GM19023 (cell line): ENCODE results near the gene CCSER1.

Experiments used
- ATAC-seq: cut with Tn5 transposase; IDR thresholded peaks from one replicate; pipeline ENCODE4 v1.9.1; 2021; ENCODE audit warnings: mild to moderate bottlenecking, moderate library complexity; ENCODE audit not compliant: unreplicated experiment

CCSER1 gene

DNA sequence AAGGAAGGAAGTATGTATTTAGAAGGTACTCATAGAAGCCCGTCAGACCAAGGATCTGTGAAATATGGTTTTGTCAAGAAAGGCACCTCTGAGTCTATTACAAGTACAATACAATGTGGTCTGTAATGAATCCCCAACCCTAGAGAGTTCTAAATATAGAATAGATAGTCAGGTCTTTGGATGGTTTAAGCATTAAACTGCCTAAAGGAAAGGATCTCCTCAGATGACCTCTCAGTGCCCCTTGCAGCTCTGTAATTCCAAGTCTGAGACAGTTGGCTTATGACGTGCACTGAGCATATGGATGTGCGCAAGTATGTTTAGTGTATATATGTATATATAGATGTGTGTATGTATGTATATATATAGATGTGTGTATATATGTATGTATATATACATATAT, 62.0 kb downstream of the CCSER1 start:
- no peak for ATAC-seq

DNA sequence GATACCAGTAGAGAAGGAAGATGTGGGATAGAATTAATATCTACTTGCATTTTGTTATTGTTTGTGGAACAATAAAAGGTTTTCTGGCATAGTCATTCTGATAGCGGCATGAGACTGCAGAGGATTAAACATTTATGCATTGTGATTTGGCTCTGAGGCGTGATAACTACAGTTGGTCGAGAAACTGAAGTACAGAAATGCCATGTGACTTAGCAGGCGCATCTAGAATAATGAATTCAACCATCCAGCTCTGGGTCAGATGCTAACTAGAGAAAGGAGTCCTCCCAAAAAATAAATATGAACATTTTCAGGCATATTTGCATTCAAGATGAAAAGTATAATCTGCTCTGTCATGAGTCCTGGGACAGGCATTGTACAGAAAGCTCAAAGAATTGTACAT, 62.8 kb downstream of the CCSER1 start:
- no peak for ATAC-seq

DNA sequence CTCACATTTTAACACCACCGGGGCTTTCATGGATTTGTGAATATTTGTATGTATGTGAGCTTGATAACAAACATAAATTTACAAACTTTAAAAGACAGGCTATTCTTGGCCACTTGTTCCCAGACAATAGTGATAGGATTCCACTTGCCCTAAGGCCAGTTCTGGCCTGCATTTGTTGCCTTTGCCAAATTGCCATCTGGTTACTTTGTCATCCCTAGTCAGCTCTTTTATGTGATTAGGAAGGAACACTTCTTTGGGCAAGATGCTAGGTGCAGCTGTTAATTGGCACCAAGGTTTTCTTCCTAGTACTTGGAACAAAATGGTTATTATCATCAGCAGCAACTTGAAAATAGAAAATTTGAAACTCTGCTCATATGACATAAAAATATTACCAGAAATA, 63.3 kb downstream of the CCSER1 start:
- ATAC-seq = no peak

DNA sequence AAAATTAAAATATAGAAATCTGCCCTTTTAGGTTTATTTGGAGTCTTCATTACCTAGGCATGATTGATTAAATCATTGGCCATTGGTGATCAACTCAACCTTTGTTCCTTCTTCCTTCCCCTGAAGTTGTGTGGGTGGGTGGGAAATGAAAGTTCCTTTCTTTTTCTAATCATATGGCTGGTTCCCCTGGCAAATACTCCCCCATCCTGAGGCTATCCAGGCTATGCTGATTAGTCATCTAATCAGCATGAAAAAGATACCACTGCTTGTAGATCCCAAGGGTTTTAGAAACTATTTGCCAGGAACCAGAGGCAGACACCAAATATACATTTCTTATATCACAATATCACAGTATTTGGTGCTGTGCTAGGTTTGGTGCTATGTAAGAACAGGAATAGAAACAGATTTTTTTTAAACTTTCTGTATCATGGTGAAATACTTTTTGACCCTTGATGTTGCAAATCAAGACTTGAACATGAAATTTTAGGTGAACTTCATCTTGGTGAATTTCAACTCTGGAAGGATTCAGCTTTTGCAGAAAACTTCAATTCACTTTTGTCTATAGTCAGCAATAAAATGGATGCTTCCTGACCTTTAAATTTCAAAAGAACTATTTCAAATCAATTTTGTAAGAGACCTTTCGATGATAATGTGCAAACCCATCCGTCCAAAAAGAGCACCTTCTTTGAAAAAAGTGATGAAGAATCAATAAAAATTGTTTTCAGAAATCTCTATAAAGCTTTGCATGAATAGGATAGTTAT, 71.1 kb downstream of the CCSER1 start:
- ATAC-seq = no peak

DNA sequence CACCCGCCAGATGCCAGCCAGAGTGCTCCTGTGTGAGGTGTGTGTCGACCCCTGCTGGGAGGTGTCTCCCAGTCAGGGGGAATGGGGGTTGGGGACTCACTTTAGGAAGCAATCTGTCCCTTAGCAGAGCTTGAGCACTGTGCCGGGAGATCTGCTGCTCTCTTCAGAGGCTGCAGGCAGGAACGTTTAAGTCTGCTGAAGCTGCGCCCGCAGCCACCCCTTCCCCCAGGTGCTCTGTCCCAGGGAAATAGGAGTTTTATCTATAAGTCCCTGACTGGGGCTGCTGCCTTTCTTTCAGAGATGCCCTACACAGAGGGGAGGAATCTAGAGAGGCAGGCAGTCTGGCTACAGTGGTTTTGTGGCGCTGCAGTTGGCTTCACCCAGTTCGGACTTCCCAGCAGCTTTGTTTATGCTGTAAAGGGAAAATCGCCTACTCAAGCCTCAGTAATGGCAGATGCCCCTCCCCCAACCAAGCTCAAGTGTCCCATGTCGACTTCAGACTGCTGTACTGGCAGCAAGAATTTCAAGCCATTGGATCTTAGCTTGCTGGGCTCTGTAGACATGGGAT, 80.8 kb downstream of the CCSER1 start:
- ATAC-seq = no peak

DNA sequence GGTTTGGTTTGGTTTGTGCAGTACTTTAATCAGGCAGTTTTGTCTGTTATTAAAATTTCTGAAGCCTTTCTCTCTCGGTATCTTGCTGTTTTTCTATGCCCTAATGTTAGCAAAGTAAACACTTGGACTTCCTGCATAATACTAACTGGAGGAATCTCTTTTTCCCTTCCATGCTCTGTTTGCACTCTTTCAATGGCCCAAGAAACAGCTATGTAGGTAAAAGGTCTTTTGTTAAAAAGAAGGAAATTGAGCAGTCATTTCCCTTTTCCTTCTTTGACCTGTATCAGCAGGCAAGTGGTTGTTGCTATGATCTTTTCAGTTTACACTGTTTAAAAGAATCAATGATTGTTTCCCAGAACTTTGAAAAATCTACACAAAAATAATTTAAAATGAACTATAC, 82.7 kb downstream of the CCSER1 start:
- ATAC-seq = no peak

DNA sequence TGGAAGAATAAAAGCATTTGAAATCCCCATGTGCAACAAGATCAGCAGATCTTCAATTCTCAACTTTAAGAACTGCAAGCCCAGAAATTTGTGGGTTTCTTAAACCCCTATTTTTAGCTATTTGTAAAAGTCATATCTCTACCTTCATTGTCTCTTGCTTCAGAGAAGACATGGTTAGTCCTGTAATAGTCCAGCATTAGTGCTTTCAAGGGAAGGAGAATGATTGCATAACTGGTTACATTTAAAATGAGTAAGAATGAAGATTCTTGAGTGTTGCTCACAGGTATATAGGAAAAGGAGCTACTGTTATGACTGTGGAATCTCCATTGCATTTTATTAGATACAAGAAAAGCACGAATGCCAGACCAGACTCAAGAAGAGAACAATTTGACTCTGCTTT, 84.0 kb downstream of the CCSER1 start:
- no peak for ATAC-seq

DNA sequence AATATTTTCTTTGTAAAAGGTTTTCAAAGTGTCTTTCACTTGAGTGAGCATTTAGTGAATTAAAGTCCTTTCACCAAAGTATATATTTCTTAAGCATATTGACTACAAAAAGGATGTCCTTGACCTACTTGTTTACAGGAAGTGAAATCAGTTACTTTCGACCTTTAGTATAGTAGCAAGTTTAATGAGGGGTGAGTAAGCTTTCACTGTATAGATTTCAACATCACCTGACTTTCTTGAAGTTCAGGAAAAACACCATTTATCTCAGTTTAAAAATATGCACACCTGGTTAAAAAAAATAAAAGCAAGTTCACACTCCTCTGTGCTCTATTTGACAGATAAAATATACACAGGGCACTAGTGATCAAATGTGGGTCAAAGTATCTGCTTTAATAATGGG, 88.1 kb downstream of the CCSER1 start:
- no peak for ATAC-seq

DNA sequence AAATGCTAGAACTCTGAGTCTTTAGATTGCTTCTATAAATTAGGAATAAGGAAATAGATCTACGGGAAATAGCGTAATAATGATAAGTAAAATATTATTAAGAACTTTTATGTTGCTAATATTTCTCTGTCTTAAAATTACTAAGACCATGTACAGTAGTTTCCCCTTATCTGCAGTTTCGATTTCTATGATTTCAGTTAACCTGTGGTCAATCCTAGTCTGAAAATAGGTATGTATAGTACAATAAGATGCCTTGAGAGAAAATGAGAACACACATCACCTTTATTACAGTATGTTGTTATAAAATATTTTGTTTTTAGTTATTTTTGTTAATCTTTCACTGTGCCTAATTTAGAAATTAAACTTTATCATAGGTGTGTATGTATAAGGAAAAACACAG, 92.6 kb downstream of the CCSER1 start:
- ATAC-seq = no peak

DNA sequence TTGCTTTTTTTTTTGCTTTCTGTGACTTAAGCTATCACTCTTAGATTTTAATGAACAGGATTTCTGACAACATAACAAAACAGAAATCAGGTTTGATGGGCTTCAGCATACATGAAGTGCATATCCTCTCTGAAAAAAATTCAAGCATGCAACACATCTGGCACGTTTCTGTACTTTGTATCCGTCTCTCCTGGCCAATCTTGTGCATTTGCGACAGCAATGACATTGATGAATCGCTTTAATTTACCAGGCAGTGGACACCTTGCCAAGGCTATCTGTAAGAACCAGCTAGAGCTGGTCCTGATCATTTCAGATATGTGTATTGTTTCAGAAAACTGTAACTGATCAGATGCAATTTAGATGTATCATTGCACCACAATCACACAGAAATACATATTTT, 93.3 kb downstream of the CCSER1 start:
- no peak for ATAC-seq

DNA sequence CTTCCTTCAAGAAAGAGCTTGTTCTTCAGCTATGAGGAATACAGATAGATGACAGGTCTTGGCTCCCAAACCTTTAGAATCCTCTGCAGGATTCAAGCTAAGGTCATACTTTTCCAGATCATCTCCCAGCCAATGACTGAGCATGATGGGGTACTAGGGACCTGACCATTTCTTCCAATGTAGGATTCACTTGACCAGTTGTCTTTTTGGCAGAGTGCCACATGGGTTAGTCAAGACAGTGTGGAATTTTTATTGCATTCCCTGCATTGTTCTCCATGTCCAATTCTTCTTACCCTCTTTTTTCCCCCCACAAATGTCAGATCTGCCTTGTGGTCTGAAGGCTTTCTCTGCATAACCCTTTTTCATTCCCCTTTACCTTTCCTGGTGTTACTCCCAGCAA, 99.5 kb downstream of the CCSER1 start:
- no peak for ATAC-seq

DNA sequence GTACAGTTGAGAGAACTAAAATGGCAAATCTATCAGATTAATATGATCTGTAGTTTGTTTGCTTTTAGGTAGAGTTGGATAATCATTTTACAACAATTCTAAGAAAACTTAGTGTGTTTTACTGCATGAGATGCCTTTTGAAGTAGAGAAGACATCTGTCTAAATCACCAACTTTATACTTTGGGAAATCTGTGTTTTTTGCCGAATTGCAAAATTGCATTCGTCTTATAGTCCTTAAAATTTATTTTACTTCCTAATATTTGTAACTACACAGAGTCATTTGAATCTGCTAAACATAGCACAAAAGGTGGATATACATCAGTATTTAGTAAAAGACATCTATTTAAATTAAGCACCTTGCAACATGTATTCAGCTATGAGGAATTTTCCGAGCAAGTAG, 100.0 kb downstream of the CCSER1 start:
- ATAC-seq = no peak

DNA sequence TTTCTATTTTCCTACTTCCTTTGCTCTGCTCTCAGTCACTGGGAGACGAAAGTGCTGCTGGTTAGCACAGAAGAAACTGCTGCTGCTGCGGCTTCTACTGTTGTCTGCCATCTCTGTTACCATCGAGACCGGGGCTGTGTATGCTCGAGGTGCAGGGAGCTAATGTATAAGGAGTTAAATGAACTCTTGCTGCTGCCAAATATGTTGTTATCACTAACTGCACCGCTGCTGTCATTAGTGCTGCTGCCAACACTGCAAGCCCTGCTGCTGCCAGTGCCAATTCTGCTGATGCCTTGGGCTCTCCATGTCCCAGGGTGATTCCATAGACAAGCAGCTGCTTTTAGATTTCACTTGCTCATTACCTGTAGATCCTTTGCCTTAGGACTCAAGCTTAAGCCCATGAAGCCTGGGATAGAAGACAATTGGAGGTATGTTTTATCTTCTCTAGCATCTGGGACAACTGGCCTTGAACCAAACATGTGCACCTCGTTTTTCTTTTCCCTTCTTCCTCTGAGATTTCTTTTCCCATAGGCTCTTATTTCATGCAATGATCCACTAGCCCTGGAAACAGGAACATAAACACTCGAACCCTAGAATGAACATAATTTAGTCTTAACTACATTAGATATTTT, 107.8 kb downstream of the CCSER1 start:
- ATAC-seq = no peak

DNA sequence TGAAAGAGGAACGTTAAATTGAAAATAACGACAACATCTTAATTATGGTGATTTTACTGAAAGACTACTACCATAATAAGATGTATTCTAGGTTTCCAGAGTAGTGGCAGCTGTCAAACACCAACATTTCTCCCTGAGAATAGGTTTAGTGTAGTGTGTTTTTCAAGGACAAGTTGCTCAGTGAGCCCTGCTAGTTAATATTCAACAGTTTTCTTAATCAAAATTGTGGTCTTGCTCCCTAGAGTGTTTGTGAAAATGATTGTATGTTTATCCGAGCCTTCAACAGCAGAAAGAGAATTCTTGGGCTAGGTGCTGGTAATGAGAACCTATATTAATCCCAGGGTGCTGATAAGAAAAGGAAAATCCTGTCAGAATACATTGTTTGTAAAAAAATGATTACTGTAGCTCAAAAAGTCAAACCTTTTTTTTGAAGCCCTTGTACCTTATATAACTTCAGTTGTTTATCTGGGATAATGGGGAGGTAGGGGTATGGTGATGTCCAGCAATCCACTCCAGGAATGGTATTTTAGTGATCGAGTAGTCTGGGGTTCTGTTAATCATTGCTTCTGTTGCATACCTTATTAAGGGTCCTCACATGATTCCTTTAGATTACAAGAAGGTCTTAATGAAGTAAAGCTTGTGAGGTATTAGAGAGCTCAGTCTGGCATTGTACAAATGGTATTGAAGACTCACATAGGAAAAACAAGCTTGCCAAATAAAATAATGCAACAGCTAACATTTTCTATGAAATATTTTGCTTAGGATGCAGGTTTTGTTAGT, 110.7 kb downstream of the CCSER1 start:
- ATAC-seq = no peak

DNA sequence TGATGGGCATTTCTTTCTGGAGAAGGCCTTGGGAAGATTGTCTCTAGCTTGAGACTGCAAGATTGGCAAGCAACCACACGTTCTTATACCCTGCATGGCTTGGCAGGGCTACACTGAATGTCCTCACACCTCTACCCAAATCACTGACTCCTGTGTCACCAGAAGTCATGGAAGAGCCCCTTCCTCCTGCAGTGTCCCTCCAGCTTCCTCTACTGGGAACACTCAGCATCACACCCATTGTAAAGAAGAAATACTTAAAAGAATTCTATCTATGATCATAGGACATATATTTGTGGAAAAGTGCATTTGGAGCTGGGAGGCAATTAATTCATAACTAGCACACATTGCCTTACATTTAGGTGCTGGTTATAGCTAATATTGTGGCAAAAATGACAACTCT, 113.1 kb downstream of the CCSER1 start:
- ATAC-seq = no peak

DNA sequence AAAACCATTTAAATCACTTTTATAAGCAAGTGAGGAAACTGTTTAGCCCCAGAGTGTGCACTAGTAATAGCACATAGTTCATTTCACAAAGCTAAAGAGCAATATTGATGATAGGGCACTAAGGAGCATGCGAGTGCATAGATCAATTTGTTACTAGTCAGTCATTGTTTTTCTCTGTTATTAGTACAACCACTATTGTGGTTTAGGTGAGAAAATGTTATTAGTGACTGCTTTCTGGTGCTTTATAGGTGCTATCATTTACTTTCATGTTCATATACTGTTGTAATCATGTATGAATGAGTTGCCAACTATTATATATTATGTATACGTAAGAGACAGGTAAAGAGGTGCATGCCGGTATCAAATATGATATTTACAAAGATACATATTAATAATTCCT, 113.8 kb downstream of the CCSER1 start:
- no peak for ATAC-seq

DNA sequence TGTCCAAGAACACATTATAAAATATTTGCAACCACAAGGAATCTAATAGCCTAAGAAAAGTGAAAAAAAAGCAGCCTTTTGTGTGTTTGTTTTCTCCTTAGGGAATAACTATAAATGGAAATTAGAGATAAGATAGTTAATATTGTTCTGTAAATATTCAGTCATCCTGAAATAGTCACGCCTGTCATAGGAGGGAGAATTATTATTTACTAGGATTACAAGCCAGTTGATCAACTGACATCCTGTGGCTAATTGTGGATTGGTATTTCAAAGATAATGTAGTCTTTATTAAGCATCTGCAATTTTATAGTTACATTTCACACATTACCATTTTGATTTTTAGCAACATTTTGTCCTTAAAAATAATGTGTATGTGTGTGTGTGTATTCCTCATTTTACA, 118.6 kb downstream of the CCSER1 start:
- no peak for ATAC-seq

DNA sequence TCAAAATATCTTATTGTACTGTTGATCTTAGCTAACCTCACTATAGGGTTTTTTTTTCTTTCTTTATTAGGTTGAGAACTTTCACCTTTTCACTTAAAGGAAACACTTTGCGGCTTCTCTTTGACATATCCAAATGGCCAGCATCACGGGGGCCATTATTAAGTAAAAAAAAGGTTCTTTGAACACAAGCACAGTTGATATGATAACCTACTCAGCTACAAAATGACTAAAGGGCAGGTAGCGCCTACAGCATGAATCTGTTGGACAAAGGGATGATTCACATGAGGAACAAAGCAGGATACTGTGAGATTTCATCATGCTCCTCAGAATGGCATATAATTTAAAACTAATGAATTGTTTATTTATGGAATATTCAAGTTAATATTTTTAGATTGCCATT, 119.6 kb downstream of the CCSER1 start:
- ATAC-seq = no peak

DNA sequence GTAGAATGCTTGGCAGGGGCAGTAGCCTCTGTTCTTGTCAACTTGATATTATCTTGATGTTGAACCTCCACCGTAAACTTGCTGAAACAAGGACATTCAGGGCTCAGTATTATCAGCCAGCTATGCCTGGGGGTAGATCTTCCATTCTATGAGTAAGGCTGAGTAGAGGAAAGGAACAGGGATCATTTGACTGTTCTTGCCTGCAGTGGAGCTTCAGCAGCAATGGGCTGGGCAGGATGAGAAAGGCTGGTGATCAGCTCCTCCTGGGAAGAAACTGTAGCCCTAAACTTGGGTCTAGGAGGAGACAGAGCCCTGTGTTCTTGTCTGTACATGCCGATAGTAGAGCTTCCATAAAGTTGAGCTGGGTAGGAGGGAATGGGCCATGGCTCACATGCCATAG, 127.2 kb downstream of the CCSER1 start:
- ATAC-seq = no peak

DNA sequence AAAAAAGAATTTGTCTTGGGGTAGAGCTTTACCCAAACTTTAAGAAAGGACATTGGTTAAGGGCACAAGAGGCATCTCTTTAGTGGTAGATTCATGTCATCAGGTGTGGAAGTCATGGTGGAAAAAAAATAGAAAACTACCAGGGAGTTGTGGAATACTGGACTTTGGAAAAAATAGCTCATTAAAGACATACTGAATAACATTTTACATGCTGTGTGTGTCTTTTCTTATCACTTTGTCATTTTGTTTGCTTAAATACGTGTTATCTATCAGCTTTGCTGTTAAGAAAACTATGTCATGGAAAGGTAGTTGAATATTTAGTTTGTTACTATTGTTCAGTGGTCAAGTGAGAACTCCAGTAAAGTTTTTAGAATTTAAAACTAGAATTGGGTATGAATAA, 147.0 kb downstream of the CCSER1 start:
- no peak for ATAC-seq

DNA sequence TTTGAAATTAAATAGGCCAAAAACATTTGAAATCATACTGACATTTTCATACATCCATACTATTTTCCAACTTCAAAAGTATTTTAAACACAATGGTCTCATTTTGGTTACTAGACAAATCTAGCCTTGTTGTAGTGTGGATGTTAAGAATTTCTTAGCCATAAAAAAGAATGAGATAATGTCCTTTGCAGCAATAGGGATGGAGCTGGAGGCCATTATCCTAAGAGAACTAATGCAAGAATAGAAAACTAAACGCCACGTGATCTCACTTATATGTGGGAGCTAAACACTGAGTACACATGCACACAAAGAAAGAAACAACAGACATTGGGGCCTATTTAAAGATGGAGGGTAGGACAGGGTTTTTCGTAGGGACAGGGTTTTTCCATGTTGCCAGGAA, 153.8 kb downstream of the CCSER1 start:
- no peak for ATAC-seq
